GM12873 (cell line): Measurements from ENCODE around the gene KMT2A.

ENCODE experiments used
- CTCF ChIP-seq: IDR thresholded peaks from 2 replicates; pipeline ENCODE4 v1.5.1; 2012; ENCODE audit warnings: low read depth, mild to moderate bottlenecking, moderate library complexity, low read length, control low read depth; ENCODE audit not compliant: insufficient read depth; ENCODE audit errors: missing control alignments

The KMT2A gene

GRCh38 chr11:118435893-118436624 is at the start of gene KMT2A:
KMT2A (plus strand) TSS chr11:118436492; CDS start chr11:118436513, 21 bp downstream.
- TF ChIP-seq CTCF = no peak

GRCh38 chr11:118396097-118396501 is 40.2 kb upstream of the KMT2A start:
- no peak for TF ChIP-seq CTCF

- no peak for TF ChIP-seq CTCF
These were observed 38.8 kb upstream of the KMT2A start for GRCh38 chr11:118397448-118397847.

- no peak for TF ChIP-seq CTCF
These were observed 37.3 kb upstream of the KMT2A start for GRCh38 chr11:118398791-118399559.

- TF ChIP-seq CTCF = peak; percentile 30
These were observed 35.0 kb upstream of the KMT2A start, which contains the start of gene ATP5MG for GRCh38 chr11:118401151-118401879. ATP5MG (plus strand) TSS chr11:118401606; CDS start chr11:118401666, 60 bp downstream.

- no peak for TF ChIP-seq CTCF
These were observed 34.3 kb upstream of the KMT2A start for GRCh38 chr11:118401880-118402590.

- no peak for TF ChIP-seq CTCF
These were observed 29.6 kb upstream of the KMT2A start for GRCh38 chr11:118406599-118407166.
